ENCODE measurements around the gene PDLIM1.

The PDLIM1 gene

GRCh38 chr10:95314192-95314918 is 23.6 kb upstream of the PDLIM1 start:
- no peak for TF ChIP-seq CTCF (IDR thresholded peaks at IDR 0.05; ENCODE audit: low read depth, low read length)
- DNase-seq (ENCODE audit: extremely low read depth, low read depth) = no peak

GRCh38 chr10:95312986-95313495 is 22.2 kb upstream of the PDLIM1 start:
- no peak for TF ChIP-seq CTCF (IDR thresholded peaks at IDR 0.05; ENCODE audit: low read depth, low read length)
- no peak for DNase-seq (ENCODE audit: extremely low read depth, low read depth)

GRCh38 chr10:95312257-95312656 is 21.5 kb upstream of the PDLIM1 start:
- no peak for DNase-seq (ENCODE audit: extremely low read depth, low read depth)
- TF ChIP-seq CTCF (IDR thresholded peaks at IDR 0.05; ENCODE audit: low read depth, low read length) = no peak

- no peak for DNase-seq (ENCODE audit: extremely low read depth, low read depth)
- no peak for TF ChIP-seq CTCF (IDR thresholded peaks at IDR 0.05; ENCODE audit: low read depth, low read length)
These were observed 19.2 kb upstream of the PDLIM1 start for GRCh38 chr10:95309958-95310357.

- TF ChIP-seq CTCF (IDR thresholded peaks at IDR 0.05; ENCODE audit: low read depth, low read length) = no peak
- DNase-seq (ENCODE audit: extremely low read depth, low read depth) = peak; percentile 91
These were observed 17.8 kb upstream of the PDLIM1 start for GRCh38 chr10:95308389-95309302.

- DNase-seq (ENCODE audit: extremely low read depth, low read depth) = no peak
- no peak for TF ChIP-seq CTCF (IDR thresholded peaks at IDR 0.05; ENCODE audit: low read depth, low read length)
These were observed 16.0 kb upstream of the PDLIM1 start for GRCh38 chr10:95306851-95307250.

- no peak for DNase-seq (ENCODE audit: extremely low read depth, low read depth)
- TF ChIP-seq CTCF (IDR thresholded peaks at IDR 0.05; ENCODE audit: low read depth, low read length) = no peak
These were observed 15.5 kb upstream of the PDLIM1 start for GRCh38 chr10:95306318-95306650.

Data from AG09319 (cell line).